Measurements from ENCODE around the gene SEL1L3.

The SEL1L3 gene

GRCh38 chr4:25818371-25818871 lies 44.4 kb downstream of the SEL1L3 start:
- no peak for DNase-seq (ENCODE audit: low read depth in 2 of 2)

- no peak for DNase-seq (ENCODE audit: low read depth in 2 of 2)
These were observed 45.6 kb downstream of the SEL1L3 start for GRCh38 chr4:25817059-25817681.

- DNase-seq (ENCODE audit: low read depth in 2 of 2): no peak
These were observed 46.2 kb downstream of the SEL1L3 start for GRCh38 chr4:25816591-25817058.

- DNase-seq (ENCODE audit: low read depth in 2 of 2): no peak
These were observed 47.2 kb downstream of the SEL1L3 start for GRCh38 chr4:25815586-25815985.

- DNase-seq (ENCODE audit: low read depth in 2 of 2): no peak
These were observed 48.3 kb downstream of the SEL1L3 start for GRCh38 chr4:25814301-25815136.

- DNase-seq (ENCODE audit: low read depth in 2 of 2): no peak
These were observed 49.2 kb downstream of the SEL1L3 start for GRCh38 chr4:25813448-25814106.

GRCh38 chr4:25811841-25812240 lies 50.9 kb downstream of the SEL1L3 start:
- no peak for DNase-seq (ENCODE audit: low read depth in 2 of 2)

- DNase-seq (ENCODE audit: low read depth in 2 of 2): no peak
These were observed 51.5 kb downstream of the SEL1L3 start for GRCh38 chr4:25811374-25811690.

GRCh38 chr4:25810461-25811373 lies 52.1 kb downstream of the SEL1L3 start:
- no peak for DNase-seq (ENCODE audit: low read depth in 2 of 2)

- no peak for DNase-seq (ENCODE audit: low read depth in 2 of 2)
These were observed 52.8 kb downstream of the SEL1L3 start for GRCh38 chr4:25809996-25810395.

GRCh38 chr4:25807102-25807728 lies 55.6 kb downstream of the SEL1L3 start:
- DNase-seq (ENCODE audit: low read depth in 2 of 2): no peak

- DNase-seq (ENCODE audit: low read depth in 2 of 2): no peak
These were observed 57.4 kb downstream of the SEL1L3 start for GRCh38 chr4:25805255-25805860.

GRCh38 chr4:25803720-25804225 lies 59.0 kb downstream of the SEL1L3 start:
- no peak for DNase-seq (ENCODE audit: low read depth in 2 of 2)

- DNase-seq (ENCODE audit: low read depth in 2 of 2): no peak
These were observed 61.2 kb downstream of the SEL1L3 start for GRCh38 chr4:25801594-25801993.

GRCh38 chr4:25800245-25800644 lies 62.5 kb downstream of the SEL1L3 start:
- DNase-seq (ENCODE audit: low read depth in 2 of 2): no peak

- no peak for DNase-seq (ENCODE audit: low read depth in 2 of 2)
These were observed 63.3 kb downstream of the SEL1L3 start for GRCh38 chr4:25799522-25799921.

- DNase-seq (ENCODE audit: low read depth in 2 of 2): no peak
These were observed 65.7 kb downstream of the SEL1L3 start for GRCh38 chr4:25797136-25797535.

- DNase-seq (ENCODE audit: low read depth in 2 of 2): no peak
These were observed 67.0 kb downstream of the SEL1L3 start for GRCh38 chr4:25795566-25796454.

- DNase-seq (ENCODE audit: low read depth in 2 of 2): no peak
These were observed 67.7 kb downstream of the SEL1L3 start for GRCh38 chr4:25795091-25795490.
